Measurements from ENCODE around the gene POC1A. TPM values are rescaled to one million over a fixed set of nuclear protein-coding genes. Genes with fewer than 3 reads are reported as not detected.
A peak's percentile ranks its signal among the peaks of the same experiment; 100 is the strongest.

The POC1A gene
- total and polyA plus RNA-seq, 2 of the 8 experiments (the other 6 are each of a cell fraction or from before 2014, with no cell fraction given) = 35.7 to 39.2 TPM

DNA sequence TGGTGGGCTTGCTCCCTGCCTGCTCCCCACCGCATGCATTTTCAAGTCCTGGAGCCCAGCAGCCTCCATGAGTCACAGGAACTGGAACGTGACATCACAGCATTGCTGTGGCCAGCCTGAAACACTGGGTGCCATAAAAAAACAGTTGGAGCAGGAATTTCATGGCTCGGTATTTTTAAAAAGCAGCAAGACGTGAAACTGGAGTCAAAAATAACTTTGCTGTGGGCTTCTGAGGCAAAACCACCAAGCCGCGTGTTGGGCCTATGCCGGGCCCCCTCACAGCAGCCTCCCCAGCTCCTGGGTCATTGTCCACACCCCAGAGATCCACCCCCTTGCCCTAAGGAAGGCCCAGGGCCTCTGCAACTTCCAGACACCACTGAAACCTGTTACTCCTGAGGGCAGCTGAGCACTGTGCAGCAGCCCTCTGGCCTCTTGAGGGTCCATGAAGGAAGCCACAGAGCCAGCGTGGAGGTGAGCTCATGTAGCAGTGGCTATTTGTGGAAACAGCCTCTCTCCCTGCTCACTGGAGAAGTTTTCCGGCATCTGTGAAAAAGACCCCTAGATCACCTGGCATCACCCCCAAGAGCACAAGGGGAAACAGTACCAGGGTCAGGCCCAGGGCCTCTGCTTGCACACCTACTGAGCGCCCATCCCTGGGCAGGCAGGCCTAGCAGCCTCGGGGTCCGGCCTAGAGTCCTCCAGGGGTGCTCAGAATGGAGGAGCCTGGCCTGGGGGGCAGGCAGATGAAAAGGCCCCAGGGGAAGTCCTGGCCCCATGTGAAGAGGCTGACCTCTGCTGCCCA, 63.9 kb downstream of the POC1A start:
- Histone ChIP-seq H3K9ac (replicated peaks in 1 of 4; ENCODE audit: extremely low read depth in 1 of 4, low read depth in 3 of 4, low read length in 3 of 4) (no peak overlapping the region), H2BK20ac (ENCODE audit: low read length) (no peak overlapping the region), H3K79me2 (ENCODE audit: control insufficient read depth in 1 of 2, insufficient read depth in 2 of 2, low read length in 2 of 2) (no peaks in the 10 kb centered on the region), H3K36me3 (ENCODE audit: control insufficient read depth in 2 of 4, insufficient read depth in 4 of 4, low read length in 3 of 4) (peaks cover 0 to 9% (median 3%) of the 10 kb centered on the region in 4 experiments; a peak in 3 of 8 replicates), H3K27ac (ENCODE audit: low read depth, low read length) (no peak overlapping the region), H2AK5ac (ENCODE audit: low read depth, low read length) (no peak overlapping the region), H4K5ac (ENCODE audit: insufficient read length, low read depth, low read length) (no peak overlapping the region), H3K79me1 (ENCODE audit: low read depth, low read length) (no peaks in the 10 kb centered on the region), H3K4me1 (replicated peaks in 1 of 4; ENCODE audit: control insufficient read depth in 3 of 4, insufficient read depth in 4 of 4, low read length in 3 of 4) (peaks cover 0 to 2% (median 0%) of the 10 kb centered on the region in 4 experiments; a peak in 2 of 7 replicates), H2BK5ac (ENCODE audit: low read depth, low read length) (no peak overlapping the region), H2BK120ac (replicated peaks; ENCODE audit: low read depth, low read length) (no peak overlapping the region), H3K4me2 (ENCODE audit: insufficient read depth in 1 of 2, low read depth in 2 of 2, low read length in 2 of 2) (no peak overlapping the region), H2BK15ac (ENCODE audit: low read length) (no peak overlapping the region), H2BK12ac (ENCODE audit: low read depth, low read length) (no peak overlapping the region), H4K20me1 (replicated peaks in 1 of 2; ENCODE audit: control insufficient read depth in 1 of 2, insufficient read depth in 2 of 2, low read length in 2 of 2) (peaks cover 2% of the 10 kb centered on the region in 2 experiments), H3K14ac (ENCODE audit: insufficient read length) (no peak overlapping the region), H4K91ac (replicated peaks; ENCODE audit: insufficient read length, low read length) (no peak overlapping the region), H3K4ac (replicated peaks; ENCODE audit: insufficient read length, low read depth, low read length) (no peak overlapping the region), H3K23ac (ENCODE audit: insufficient read length) (no peak overlapping the region), H3K56ac (replicated peaks; ENCODE audit: insufficient read length, low read depth, low read length) (no peak overlapping the region), H2AFZ (ENCODE audit: low read length) (no peak overlapping the region), H3K27me3 (replicated peaks in 1 of 4; ENCODE audit: control insufficient read depth in 3 of 4, extremely low read depth in 1 of 4, insufficient read depth in 3 of 4, low read length in 3 of 4) (no peaks in the 10 kb centered on the region), H3K23me2 (ENCODE audit: low read depth, low read length) (no peaks in the 10 kb centered on the region), H3K4me3 (ENCODE audit: extremely low read depth in 1 of 4, insufficient read depth in 2 of 4, low read depth in 3 of 4, low read length in 4 of 4) (no peak overlapping the region), H3K9me3 (ENCODE audit: insufficient read depth in 2 of 2, low read depth in 1 of 2, low read length in 1 of 2) (no peaks in the 10 kb centered on the region), H3K18ac (ENCODE audit: extremely low read depth, low read length) (no peak overlapping the region), H4K8ac (ENCODE audit: extremely low read depth, insufficient read depth, low read length) (no peak overlapping the region)
- FAIRE-seq = no peak
- WGBS, 2 experiments (ENCODE audit: extremely low coverage in 1 of 2, insufficient coverage in 1 of 2, insufficient read length in 1 of 2, insufficient replicate concordance in 2 of 2, low coverage in 1 of 2, low lambda C conversion rate in 2 of 2, missing lambda C conversion rate in 1 of 2) = 93% methylated on average over 12 of the region's 12 CpGs; no CpG with 5 or more reads in 1 of the 2 experiments
- no peak for DNase-seq (ENCODE audit: low read depth in 1 of 2, low spot score in 2 of 2)
- ChIA-PET CTCF (ENCODE audit: partially characterized antibody) (interaction anchor here (0.7 to 3.7 kb wide), 18 partner anchors 10 to 282 kb away, joined by 3 to 24 read pairs (median 6); no protein-coding TSS in a partner anchor), POLR2A (ENCODE audit: partially characterized antibody) (interaction anchor here (1.4 kb wide), 2 partner anchors 87 to 94 kb away, joined by 5 read pairs; partner anchors contain the start of gene RPL29)
- 0 out of 2 replicates have a peak, but pooled peaks have one; percentile 4 for TF ChIP-seq SRF (IDR thresholded peaks at IDR 0.05; ENCODE audit: low read depth, low read length)
- no peak for TF ChIP-seq POLR2AphosphoS5 (IDR thresholded peaks at IDR 0.05; ENCODE audit: low read depth, low read length)

All from H1 (cell line).